Activated effector memory CD4-positive, alpha-beta T cell treated with anti-CD3 and anti-CD28 coated beads, Interleukin-2, amount 50 U/mL, for 16 hours (primary cell): Measurements from ENCODE around the gene ELL2.
"Not testable (repeated sequence)": the region's sequence is repeated elsewhere in the genome, so short reads cannot be mapped to it uniquely, and the experiment has no call there.

Experiments
- DNase-seq: peaks from one replicate; pipeline ENCODE4 v3.0.0-alpha.2; 2020

The ELL2 gene

DNA sequence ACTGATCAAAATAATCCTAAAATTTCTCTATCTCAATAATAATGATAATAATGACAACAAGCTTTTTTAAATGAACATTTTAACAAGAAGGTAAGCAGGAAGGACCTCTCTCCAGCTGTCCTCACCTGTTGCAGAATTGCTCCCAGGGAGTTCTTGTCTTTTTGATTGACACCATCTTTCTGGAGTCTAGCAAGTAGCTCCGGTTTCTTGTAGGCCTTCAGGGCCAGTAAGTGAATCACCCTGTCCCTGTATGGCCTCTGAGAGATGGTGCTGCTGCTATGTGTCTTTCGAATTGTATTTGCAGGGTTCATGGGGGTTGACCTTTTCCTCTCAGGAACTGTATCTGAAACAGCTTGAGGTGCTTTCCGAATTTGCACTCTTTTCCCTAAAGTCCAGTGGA, 55.3 kb downstream of the ELL2 start:
- not testable (repeated sequence) for DNase-seq

DNA sequence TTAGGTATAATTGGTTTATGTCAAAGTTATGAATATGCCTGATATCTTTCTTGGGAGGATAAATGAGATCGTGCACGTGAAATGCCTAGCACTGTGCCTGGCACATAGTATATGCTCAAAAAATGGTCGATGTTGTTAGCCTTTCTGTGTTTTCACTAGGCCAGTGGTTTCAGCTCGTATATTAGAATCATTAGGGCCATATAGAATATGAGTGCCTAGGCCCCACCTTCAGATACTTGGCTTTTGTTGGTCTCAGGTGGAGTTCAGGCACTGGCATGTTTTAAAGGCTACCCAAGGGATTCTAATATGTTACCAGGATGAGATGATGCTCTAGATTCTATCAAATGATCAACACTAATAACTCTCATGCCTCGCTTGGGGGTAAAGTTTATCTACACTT, 56.8 kb downstream of the ELL2 start:
- no peak for DNase-seq

- DNase-seq: no peak
These were observed 57.8 kb downstream of the ELL2 start for GRCh38 chr5:95903838-95904237.

- no peak for DNase-seq
These were observed 59.7 kb downstream of the ELL2 start for GRCh38 chr5:95901676-95902627.

DNA sequence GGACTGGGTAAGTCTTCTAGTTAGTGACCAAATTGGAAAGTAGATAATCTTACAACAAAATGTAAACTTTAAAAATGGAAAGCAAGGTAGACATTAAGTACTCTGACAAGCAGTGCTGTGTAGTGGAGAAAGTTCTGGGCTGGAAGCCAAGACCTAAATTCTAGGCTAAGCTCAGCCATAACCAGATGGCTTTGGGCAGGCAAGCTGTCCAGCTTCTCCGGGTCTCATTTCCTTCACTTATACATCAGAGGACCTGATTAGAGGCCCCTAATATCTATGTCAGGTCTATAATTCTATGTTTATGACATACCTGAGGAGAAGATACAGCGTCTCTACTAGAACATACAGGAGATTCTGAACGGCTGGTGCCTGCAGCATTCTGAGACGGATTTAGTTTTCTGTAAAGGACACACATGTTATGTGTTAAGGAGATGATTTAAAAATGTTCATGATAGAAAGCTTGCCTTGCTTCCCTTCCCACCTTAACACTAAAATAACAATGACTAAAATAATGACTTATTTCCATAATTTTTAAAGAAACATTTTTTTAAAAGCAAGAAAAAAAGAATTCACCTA, 61.2 kb downstream of the ELL2 start:
- no peak for DNase-seq

DNA sequence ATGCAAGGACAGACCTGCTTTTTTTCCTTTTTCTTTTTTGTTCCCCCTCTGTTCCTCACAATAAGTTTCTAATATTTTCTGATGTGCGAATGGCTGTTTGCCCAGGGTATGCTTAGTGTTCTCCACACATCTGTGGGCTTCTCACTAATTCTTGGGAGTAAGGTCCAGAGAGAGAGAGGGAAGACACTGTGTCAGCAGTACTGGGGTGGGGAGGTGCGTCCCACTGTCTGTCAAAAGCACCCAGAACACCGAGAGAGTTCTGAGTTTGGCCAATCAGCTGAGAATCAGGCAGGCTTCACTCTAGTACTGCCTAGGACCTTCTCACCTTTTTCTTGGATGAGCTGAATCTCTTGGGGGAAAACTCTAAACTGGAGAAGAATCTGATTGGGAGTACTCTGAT, 61.8 kb downstream of the ELL2 start:
- no peak for DNase-seq

DNA sequence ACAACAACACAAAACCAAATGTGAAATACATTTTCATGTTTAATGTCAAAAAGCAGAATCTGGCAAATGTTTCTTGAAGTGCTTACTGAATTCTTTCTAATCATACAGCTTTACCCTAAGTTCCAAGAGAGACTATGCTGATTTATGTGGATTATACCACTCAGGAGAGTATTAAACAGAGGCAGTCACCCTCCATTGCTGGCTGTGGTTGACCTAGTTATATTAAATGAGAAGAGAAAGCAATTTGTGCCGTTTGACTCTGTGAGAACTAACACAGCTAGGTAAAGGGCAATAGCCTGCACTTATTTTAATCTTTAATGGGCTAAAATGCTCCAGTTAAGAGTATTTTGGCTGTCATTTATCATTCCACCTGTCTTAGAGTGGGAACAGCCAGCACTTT, 62.6 kb downstream of the ELL2 start:
- DNase-seq: no peak

- no peak for DNase-seq
These were observed 65.9 kb downstream of the ELL2 start for GRCh38 chr5:95895771-95896170.

DNA sequence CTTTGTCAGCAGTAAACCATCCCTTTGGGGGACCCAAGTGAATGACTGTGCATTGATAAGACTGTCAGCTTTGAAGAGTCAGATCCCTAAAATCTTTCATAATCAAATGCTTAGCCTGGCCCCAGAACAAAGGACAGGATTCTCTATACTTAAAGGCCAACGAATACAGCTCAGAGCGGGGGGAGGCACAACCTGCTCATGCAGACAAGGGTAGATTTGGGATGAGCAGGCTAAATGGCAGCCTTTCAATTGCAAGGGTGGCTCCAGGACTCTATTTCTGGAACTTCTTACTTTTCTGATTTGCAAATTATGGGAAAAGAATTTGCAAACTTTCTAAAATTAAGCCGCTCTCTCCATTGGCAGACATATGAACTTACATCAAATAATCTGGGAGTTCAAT, 66.4 kb downstream of the ELL2 start:
- DNase-seq: no peak

GRCh38 chr5:95892784-95893354, 68.8 kb downstream of the ELL2 start:
- DNase-seq: no peak

- no peak for DNase-seq
These were observed 70.2 kb downstream of the ELL2 start for GRCh38 chr5:95891499-95891898.

DNA sequence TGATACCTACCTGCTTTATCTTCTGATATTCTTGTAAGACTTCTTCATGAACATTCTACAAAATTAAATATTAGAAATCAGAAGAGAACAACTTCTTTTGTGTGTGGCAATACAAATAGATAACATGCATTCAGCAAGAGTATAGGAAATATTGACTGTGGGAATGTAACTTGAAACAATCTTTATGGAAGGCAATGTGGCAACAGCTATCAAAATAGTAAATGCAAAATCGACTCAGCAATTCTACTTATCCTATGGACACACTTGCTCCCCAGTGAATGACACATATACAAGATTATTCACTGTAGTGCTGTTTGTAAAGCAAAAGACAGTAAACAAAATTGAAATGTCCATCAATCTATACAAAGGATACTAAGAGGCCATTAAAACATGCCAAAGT, 72.6 kb downstream of the ELL2 start:
- no peak for DNase-seq

GRCh38 chr5:95887977-95888376, 73.7 kb downstream of the ELL2 start:
- no peak for DNase-seq

DNA sequence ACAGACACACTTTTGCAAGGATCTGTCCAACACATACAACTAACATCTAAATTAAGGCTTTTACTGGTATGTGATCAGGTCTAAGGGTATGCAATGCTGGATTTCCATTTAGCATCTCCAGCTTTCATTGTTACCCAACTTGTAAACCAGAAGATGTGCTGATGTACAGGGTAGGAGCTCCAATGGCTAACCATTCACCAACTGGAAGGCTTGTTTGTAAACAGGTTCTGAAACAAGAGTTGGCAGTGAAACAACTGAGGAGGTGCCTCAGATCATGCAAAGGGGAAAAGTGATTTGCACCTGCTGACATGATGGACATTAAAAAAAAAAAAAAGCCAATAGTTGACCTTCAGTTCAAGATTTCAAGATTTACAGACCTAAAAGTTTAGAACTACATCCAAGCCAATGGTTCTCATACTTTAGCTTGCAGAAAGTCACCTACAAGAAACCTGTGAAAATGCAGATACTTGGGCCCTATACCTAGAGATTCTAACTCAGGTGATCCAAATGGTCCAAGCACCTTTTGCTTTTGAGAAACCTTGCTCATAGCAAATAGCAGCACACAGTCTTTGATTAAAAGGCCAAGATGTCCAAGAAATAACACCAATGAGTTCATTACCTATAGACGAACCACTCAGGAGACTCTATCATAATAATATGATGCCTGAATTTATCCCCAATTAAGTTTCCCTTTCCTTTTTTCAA, 75.2 kb downstream of the ELL2 start:
- no peak for DNase-seq

GRCh38 chr5:95884511-95884910, 77.1 kb downstream of the ELL2 start:
- DNase-seq: no peak

DNA sequence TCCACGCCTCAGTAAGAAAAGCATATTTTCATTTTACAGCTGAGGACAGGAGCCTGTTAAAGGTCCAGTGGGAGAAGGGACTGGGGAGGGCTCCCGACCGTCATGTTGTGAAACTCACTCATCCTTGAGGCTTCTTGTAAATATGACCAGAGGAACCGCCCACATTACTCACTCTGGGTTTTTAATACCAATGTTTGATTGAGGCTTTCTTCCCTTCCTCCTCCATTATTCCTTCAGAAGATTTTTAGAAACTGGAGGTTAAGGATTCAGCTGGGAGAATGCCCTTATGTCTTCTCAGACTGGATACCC, 77.7 kb downstream of the ELL2 start:
- DNase-seq: no peak

- DNase-seq: no peak
These were observed 78.2 kb downstream of the ELL2 start for GRCh38 chr5:95883185-95884016.

DNA sequence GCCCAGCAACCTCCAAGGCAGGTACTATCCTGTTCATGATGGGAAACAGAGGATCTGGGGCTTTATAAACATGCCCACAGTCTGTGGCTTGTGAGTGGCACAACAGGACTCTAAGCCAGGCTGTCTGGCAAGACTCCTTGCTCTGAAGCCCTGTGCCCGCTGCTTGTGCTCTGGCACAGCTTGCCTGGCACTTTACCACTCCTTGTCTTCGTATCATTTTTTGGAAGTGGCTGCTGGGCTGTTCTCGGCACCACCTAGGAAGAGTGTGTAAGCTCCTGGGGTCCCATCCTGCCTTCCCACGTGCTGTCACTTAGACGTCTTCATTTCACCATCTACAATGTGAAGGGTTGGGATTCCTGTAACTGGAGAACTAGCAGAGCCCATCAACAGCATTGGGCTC, 79.8 kb downstream of the ELL2 start:
- DNase-seq: no peak

DNA sequence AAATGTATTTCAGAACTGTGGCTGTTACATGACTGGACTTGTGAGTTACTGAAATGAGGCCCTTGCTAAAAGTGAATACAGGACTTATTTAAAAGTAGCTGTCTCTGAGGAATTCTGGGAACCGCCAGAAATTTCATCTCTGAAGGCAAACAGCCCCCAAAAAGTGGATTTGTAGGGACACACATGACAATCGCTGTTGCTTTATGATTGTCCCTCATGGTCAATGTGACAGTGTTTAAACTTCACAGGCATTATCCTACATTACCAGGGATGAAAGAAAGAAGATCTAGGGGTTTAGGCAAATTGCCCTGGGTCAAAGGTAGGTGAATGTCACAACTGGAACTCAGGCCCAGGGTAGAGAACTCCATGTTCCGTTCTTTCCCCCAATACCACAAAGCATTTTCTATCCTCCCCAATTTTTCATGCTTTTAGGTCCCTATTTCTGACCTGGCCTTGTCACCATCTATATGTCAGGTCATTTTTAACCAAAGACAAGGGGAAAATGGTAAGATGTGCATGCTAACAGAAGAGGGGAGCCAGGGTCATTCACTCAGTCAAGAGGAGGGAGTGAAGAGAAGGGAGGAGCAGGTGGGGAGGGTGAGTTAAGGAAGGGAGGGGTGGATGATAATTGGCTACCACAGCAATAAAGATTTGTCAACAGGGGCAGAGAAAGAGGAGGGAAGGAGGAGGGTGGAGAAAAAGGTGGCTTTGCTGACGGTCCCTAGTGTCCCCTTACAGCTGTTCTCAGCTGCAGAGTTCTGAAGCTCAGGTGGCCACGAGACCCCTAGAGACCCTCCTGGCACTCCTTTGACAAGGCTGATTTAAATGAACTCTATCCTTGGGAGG, 81.3 kb downstream of the ELL2 start:
- DNase-seq: no peak

DNA sequence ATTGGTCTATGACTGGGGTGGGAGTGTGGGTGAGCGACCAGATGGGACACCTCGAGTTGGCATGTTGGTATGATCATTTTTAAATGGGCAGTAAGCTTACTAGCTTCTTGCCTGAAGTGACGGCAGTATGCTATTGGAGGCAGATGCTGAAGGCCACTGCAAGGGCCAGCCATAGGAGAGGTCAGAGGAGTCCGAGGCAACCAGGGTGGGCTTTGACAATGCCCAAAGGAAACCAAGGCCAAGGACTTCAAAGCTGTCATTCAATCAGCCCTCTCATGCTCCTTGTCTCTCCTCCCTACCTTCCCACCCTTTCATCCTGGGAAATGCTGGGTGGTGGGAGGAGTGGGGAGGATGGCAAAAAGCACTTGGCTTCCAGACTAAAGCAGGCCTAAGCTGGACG, 82.0 kb downstream of the ELL2 start:
- DNase-seq: no peak

- no peak for DNase-seq
These were observed 83.0 kb downstream of the ELL2 start for GRCh38 chr5:95878417-95879323.
